Measurements from ENCODE around the gene NTHL1. TPM values are rescaled to one million over a fixed set of nuclear protein-coding genes. Genes with fewer than 3 reads are reported as not detected.
A peak's percentile ranks its signal among the peaks of the same experiment; 100 is the strongest.

Gene NTHL1
- total and polyA plus RNA-seq, 10 of the 15 experiments (the other 5 are each of a cell fraction or from before 2014, with no cell fraction given) = 0.85 to 54.7 (median 39.0) TPM

DNA sequence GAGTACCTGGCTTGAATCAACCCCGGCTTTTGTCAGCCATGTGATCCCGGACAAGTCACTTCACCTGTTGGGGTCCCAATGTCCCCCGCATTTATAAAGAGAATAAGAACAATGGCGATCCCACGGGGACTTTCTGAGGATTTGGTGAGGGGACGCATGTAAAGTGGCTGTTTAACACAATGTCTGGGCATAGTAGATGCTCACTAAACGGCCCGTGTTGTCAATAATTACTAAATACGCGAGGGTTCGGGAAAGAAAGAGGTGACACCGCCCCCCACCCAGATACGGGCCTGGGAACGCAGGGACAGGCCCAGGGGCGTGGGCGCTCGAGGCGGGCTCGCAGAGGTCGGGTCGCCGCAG lies 56.1 kb downstream of the NTHL1 start:
- Histone ChIP-seq H3K27ac (ENCODE audit: control insufficient read depth, insufficient read depth) (peak overlapping the region; percentile 27; the same call in 1 of the 2 replicates), H3K79me2 (ENCODE audit: control insufficient read depth, insufficient read depth, low read length) (no peaks in the 10 kb centered on the region), H3K4me3 (peak overlapping the region; percentile 65; the same call in 1 of the 2 replicates), H3K27me3 (replicated peaks in 1 of 2; ENCODE audit: control insufficient read depth in 2 of 2, insufficient read depth in 2 of 2, low read length in 1 of 2) (no peaks in the 10 kb centered on the region), H3K36me3 (ENCODE audit: control insufficient read depth in 2 of 2, insufficient read depth in 2 of 2, low read length in 1 of 2) (peaks cover 0 to 2% of the 10 kb centered on the region in 2 experiments; a peak in 2 of 4 replicates), H3K4me2 (ENCODE audit: control insufficient read depth, insufficient read depth) (peak overlapping the region; percentile 98), H3K9me3 (replicated peaks; ENCODE audit: control insufficient read depth, insufficient read depth, low read length) (peaks cover 1% of the 10 kb centered on the region; the same call in 1 of the 3 replicates), H2AFZ (ENCODE audit: control insufficient read depth, low read depth, low read length) (peak overlapping the region; percentile 3), H4K20me1 (ENCODE audit: control insufficient read depth, insufficient read depth) (no peaks in the 10 kb centered on the region), H3K9ac (ENCODE audit: control insufficient read depth, insufficient read depth, low read length) (peak overlapping the region; percentile 36), H3K4me1 (ENCODE audit: control insufficient read depth, insufficient read depth, low read length) (peaks cover 26% of the 10 kb centered on the region)
- TF ChIP-seq CREM (IDR thresholded peaks at IDR 0.05; ENCODE audit: low read depth) = 0 out of 2 replicates have a peak, but pooled peaks have one; percentile 7
- no peak for TF ChIP-seq NFXL1 (IDR thresholded peaks at IDR 0.05; ENCODE audit: borderline replicate concordance)
- TF ChIP-seq LARP7 (IDR thresholded peaks at IDR 0.05) = peak; percentile 87
- 0 out of 2 replicates have a peak, but pooled peaks have one; percentile 52 for TF ChIP-seq STAT1 (conservative IDR thresholded peaks at IDR 0.05)
- TF ChIP-seq PKNOX1 (IDR thresholded peaks at IDR 0.05) = peak; percentile 33
- 0 out of 2 replicates have a peak, but pooled peaks have one; percentile 52 for TF ChIP-seq RB1 (IDR thresholded peaks at IDR 0.05; ENCODE audit: borderline replicate concordance)
- TF ChIP-seq MTA2 (IDR thresholded peaks at IDR 0.05; ENCODE audit: low read depth) = no peak
- peak; percentile 86; the same call in 1 of the 2 replicates for TF ChIP-seq SMARCA5 (IDR thresholded peaks at IDR 0.05)
- TF ChIP-seq ZNF687 (IDR thresholded peaks at IDR 0.05) = no peak
- peak; percentile 43; the same call in 1 of the 2 replicates for TF ChIP-seq POLR2AphosphoS5 (IDR thresholded peaks at IDR 0.05; ENCODE audit: low read length)
- TF ChIP-seq, protein P1, sequence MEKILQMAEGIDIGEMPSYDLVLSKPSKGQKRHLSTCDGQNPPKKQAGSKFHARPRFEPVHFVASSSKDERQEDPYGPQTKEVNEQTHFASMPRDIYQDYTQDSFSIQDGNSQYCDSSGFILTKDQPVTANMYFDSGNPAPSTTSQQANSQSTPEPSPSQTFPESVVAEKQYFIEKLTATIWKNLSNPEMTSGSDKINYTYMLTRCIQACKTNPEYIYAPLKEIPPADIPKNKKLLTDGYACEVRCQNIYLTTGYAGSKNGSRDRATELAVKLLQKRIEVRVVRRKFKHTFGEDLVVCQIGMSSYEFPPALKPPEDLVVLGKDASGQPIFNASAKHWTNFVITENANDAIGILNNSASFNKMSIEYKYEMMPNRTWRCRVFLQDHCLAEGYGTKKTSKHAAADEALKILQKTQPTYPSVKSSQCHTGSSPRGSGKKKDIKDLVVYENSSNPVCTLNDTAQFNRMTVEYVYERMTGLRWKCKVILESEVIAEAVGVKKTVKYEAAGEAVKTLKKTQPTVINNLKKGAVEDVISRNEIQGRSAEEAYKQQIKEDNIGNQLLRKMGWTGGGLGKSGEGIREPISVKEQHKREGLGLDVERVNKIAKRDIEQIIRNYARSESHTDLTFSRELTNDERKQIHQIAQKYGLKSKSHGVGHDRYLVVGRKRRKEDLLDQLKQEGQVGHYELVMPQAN (conservative IDR thresholded peaks at IDR 0.05) = 0 out of 2 replicates have a peak, but pooled peaks have one; percentile 43
- DNase-seq (ENCODE audit: low read depth, low spot score) (no peak), FAIRE-seq (no peak), ATAC-seq (no peak)
- in situ Hi-C loops (cut with MboI) = no loop called here
- ChIA-PET RAD21 (ENCODE audit: unreplicated experiment) (interaction anchor here (0.9 to 1.9 kb wide), 4 partner anchors 10 to 27 kb away, joined by 3 to 12 read pairs (median 4); partner anchors contain the start of genes NOXO1 and RPS2), POLR2A (interaction anchor here (1.0 to 3.3 kb wide), 8 partner anchors 10 to 314 kb away, joined by 3 to 18 read pairs (median 10); partner anchors contain the start of genes NOXO1, RNF151, RPS2 and TBL3), SMC1A (ENCODE audit: uncharacterized antibody, unreplicated experiment) (no interaction called here), CTCF (interaction anchor here (0.9 to 6.5 kb wide), 4 partner anchors 10 to 27 kb away, joined by 3 to 54 read pairs (median 4); partner anchors contain the start of genes NOXO1, RNF151 and RPS2)
- BruUV-seq (replicated peaks) = TSS peak; percentile 97
- 1% methylated on average over 22 of the region's 22 CpGs for WGBS (ENCODE audit: insufficient coverage, insufficient replicate concordance, low lambda C conversion rate, missing lambda C conversion rate)
- intact Hi-C loops (cut with micrococcal nuclease; ENCODE audit: unreplicated experiment) = no loop called here
